ENCODE data around the gene CAPN9.
"Not testable (repeated sequence)": the region's sequence is repeated elsewhere in the genome, so short reads cannot be mapped to it uniquely, and the experiment has no call there.

CAPN9 gene

GRCh38 chr1:230826166-230826875 is 79.1 kb downstream of the CAPN9 start:
- DNase-seq: no peak

GRCh38 chr1:230827081-230827681 is 80.0 kb downstream of the CAPN9 start:
- DNase-seq: no peak

- no peak for DNase-seq
Measured at GRCh38 chr1:230827801-230828200, 80.6 kb downstream of the CAPN9 start.

GRCh38 chr1:230828421-230828820 is 81.2 kb downstream of the CAPN9 start:
- no peak for DNase-seq

GRCh38 chr1:230831771-230832170 is 84.6 kb downstream of the CAPN9 start:
- DNase-seq: no peak

GRCh38 chr1:230832476-230832875 is 85.3 kb downstream of the CAPN9 start:
- no peak for DNase-seq

GRCh38 chr1:230833511-230833910 is 86.3 kb downstream of the CAPN9 start:
- no peak for DNase-seq

GRCh38 chr1:230834292-230834691 is 87.1 kb downstream of the CAPN9 start:
- no peak for DNase-seq

GRCh38 chr1:230836347-230836746 is 89.2 kb downstream of the CAPN9 start:
- no peak for DNase-seq

- DNase-seq: no peak
Measured at GRCh38 chr1:230836793-230837192, 89.6 kb downstream of the CAPN9 start.

- DNase-seq: no peak
Measured at GRCh38 chr1:230839173-230839572, 92.0 kb downstream of the CAPN9 start.

- DNase-seq: no peak
Measured at GRCh38 chr1:230842801-230843200, 95.6 kb downstream of the CAPN9 start.

- DNase-seq: no peak
Measured at GRCh38 chr1:230843503-230844309, 96.5 kb downstream of the CAPN9 start.

- no peak for DNase-seq
Measured at GRCh38 chr1:230844561-230844960, 97.4 kb downstream of the CAPN9 start.

GRCh38 chr1:230845184-230845583 is 98.0 kb downstream of the CAPN9 start:
- not testable (repeated sequence) for DNase-seq

- no peak for DNase-seq
Measured at GRCh38 chr1:230848235-230848634, 101.0 kb downstream of the CAPN9 start.

- no peak for DNase-seq
Measured at GRCh38 chr1:230849451-230850224, 102.5 kb downstream of the CAPN9 start.

- no peak for DNase-seq
Measured at GRCh38 chr1:230850547-230850946, 103.4 kb downstream of the CAPN9 start.

GRCh38 chr1:230851291-230851691 is 104.1 kb downstream of the CAPN9 start:
- DNase-seq: no peak
